Activated CD8-positive, alpha-beta T cell treated with anti-CD3 and anti-CD28 coated beads for 36 hours (primary cell): ENCODE measurements around the gene RNF220. TPM values are rescaled to one million over a fixed set of nuclear protein-coding genes. Genes with fewer than 3 reads are reported as not detected.
A peak's percentile ranks its signal among the peaks of the same experiment; 100 is the strongest.

Experiments used
- ATAC-seq: fragments of 200-7000 bp; cut with Tn5 transposase; one replicate; pipeline ENCODE4 v1.10.0; 2021; ENCODE audit warnings: mild to moderate bottlenecking, moderate library complexity
- CTCF ChIA-PET: fragments of 350-600 bp; sonication (Branson Sonifier 250); formaldehyde crosslinking; loops from one replicate; lab custom pipeline; 2021; ENCODE audit warnings: antibody characterized with exemption; lab: Charles Lee
- POLR2A ChIA-PET: fragments of 350-600 bp; sonication (Branson Sonifier 250); formaldehyde crosslinking; loops from one replicate; lab custom pipeline; 2021; ENCODE audit warnings: antibody characterized with exemption; lab: Charles Lee
- DNase-seq: peaks from one replicate; pipeline ENCODE4 v3.0.0-alpha.2; 2020
- H3K27ac Mint-ChIP-seq: one replicate; pipeline ENCODE4 v1.8.0; 2021; ENCODE audit warnings: mild to moderate bottlenecking, mixed read lengths
- H3K27me3 Mint-ChIP-seq: one replicate; pipeline ENCODE4 v1.8.0; 2021; ENCODE audit warnings: mixed read lengths
- H3K36me3 Mint-ChIP-seq: one replicate; pipeline ENCODE4 v1.8.0; 2021; ENCODE audit warnings: low read depth, mixed read lengths
- H3K4me1 Mint-ChIP-seq: one replicate; pipeline ENCODE4 v1.8.0; 2021; ENCODE audit warnings: low read depth, mixed read lengths
- H3K4me3 Mint-ChIP-seq: one replicate; pipeline ENCODE4 v1.8.0; 2021; ENCODE audit warnings: mild to moderate bottlenecking, moderate library complexity, mixed read lengths
- H3K9me3 Mint-ChIP-seq: one replicate; pipeline ENCODE4 v1.8.0; 2021; ENCODE audit warnings: mixed read lengths
- CTCF ChIP-seq: fragments of 200-600 bp; IDR thresholded peaks from one replicate; pipeline ENCODE4 v1.8.0; 2022; ENCODE audit warnings: antibody characterized with exemption, mild to moderate bottlenecking
- intact Hi-C: fragments of 100-400 bp; cut with micrococcal nuclease; formaldehyde crosslinking; loops from one replicate; pipeline ENCODE4 v1.10.0; 2022
- total RNA-seq, 2 experiments: library from RNA; stranded (reverse); gene quantifications; one replicate each; pipeline ENCODE4 v1.2.3, GENCODE V29; 2021

Gene RNF220
- total RNA-seq, 2 experiments from 2014 or later, result 71.9 to 79.1 TPM

GRCh38 chr1:44416408-44416807 lies 11.4 kb downstream of the RNF220 start:
- H3K4me3 Mint-ChIP-seq, result no peak overlapping the region
- H3K9me3 Mint-ChIP-seq, result no peaks in the 10 kb centered on the region
- ChIA-PET CTCF (no interaction called here), POLR2A (no interaction called here)
- ATAC-seq (no peak), DNase-seq (no peak)
- H3K27me3 Mint-ChIP-seq, result peaks cover 61% of the 10 kb centered on the region
- no peaks in the 10 kb centered on the region for H3K36me3 Mint-ChIP-seq
- H3K4me1 Mint-ChIP-seq, result peaks cover 3% of the 10 kb centered on the region
- intact Hi-C loops, result no loop called here
- H3K27ac Mint-ChIP-seq, result no peak overlapping the region
- no peak for TF ChIP-seq CTCF

GRCh38 chr1:44417351-44418021 lies 12.4 kb downstream of the RNF220 start:
- POLR2A ChIA-PET, result no interaction called here
- H3K9me3 Mint-ChIP-seq, result no peaks in the 10 kb centered on the region
- H3K4me3 Mint-ChIP-seq, result no peak overlapping the region
- H3K27ac Mint-ChIP-seq, result no peak overlapping the region
- ATAC-seq (no peak), DNase-seq (peak; percentile 6)
- intact Hi-C loops, result no loop called here
- peaks cover 61% of the 10 kb centered on the region for H3K27me3 Mint-ChIP-seq
- H3K36me3 Mint-ChIP-seq, result no peaks in the 10 kb centered on the region
- peaks cover 3% of the 10 kb centered on the region for H3K4me1 Mint-ChIP-seq
- no peak for TF ChIP-seq CTCF
- CTCF ChIA-PET, result no interaction called here

GRCh38 chr1:44418022-44418673 lies 13.1 kb downstream of the RNF220 start:
- H3K27ac Mint-ChIP-seq, result no peak overlapping the region
- no peaks in the 10 kb centered on the region for H3K9me3 Mint-ChIP-seq
- no peak overlapping the region for H3K4me3 Mint-ChIP-seq
- peaks cover 65% of the 10 kb centered on the region for H3K27me3 Mint-ChIP-seq
- no peaks in the 10 kb centered on the region for H3K36me3 Mint-ChIP-seq
- ChIA-PET POLR2A (no interaction called here), CTCF (no interaction called here)
- ATAC-seq (no peak), DNase-seq (no peak)
- peaks cover 3% of the 10 kb centered on the region for H3K4me1 Mint-ChIP-seq
- TF ChIP-seq CTCF, result no peak
- intact Hi-C loops, result no loop called here

- no peak overlapping the region for H3K27ac Mint-ChIP-seq
- no peak for TF ChIP-seq CTCF
- POLR2A ChIA-PET, result no interaction called here
- CTCF ChIA-PET, result no interaction called here
- DNase-seq (no peak), ATAC-seq (no peak)
- H3K27me3 Mint-ChIP-seq, result peaks cover 65% of the 10 kb centered on the region
- H3K36me3 Mint-ChIP-seq, result no peaks in the 10 kb centered on the region
- no peaks in the 10 kb centered on the region for H3K9me3 Mint-ChIP-seq
- intact Hi-C loops, result no loop called here
- peaks cover 8% of the 10 kb centered on the region for H3K4me1 Mint-ChIP-seq
- H3K4me3 Mint-ChIP-seq, result no peak overlapping the region
Observed at GRCh38 chr1:44419901-44420300, 14.8 kb downstream of the RNF220 start.

GRCh38 chr1:44420535-44420934 lies 15.5 kb downstream of the RNF220 start:
- Mint-ChIP-seq H3K4me1 (peaks cover 8% of the 10 kb centered on the region), H3K36me3 (no peaks in the 10 kb centered on the region), H3K9me3 (no peaks in the 10 kb centered on the region), H3K27ac (no peak overlapping the region), H3K4me3 (no peak overlapping the region), H3K27me3 (peaks cover 65% of the 10 kb centered on the region)
- intact Hi-C loops, result no loop called here
- TF ChIP-seq CTCF, result no peak
- POLR2A ChIA-PET, result no interaction called here
- DNase-seq (no peak), ATAC-seq (no peak)
- CTCF ChIA-PET, result no interaction called here
